Thyroid gland (tissue), 4 donors: ENCODE measurements around the gene SPTBN1.

Experiments
- CTCF ChIP-seq, 6 experiments: fragments of 200-600 bp in 3 of 6; fragments of 450-650 bp in 3 of 6; sonication (generic) in 3 of 6; IDR thresholded peaks; one replicate each; pipeline ENCODE4 v1.5.1; 2016 to 2019; ENCODE audit warnings: antibody characterized with exemption in 6 of 6, mild to moderate bottlenecking in 2 of 6, inconsistent platforms in 1 of 6, moderate library complexity in 1 of 6
- POLR2A ChIP-seq, 2 donors: fragments of 450-650 bp; IDR thresholded peaks; one replicate each; pipeline ENCODE4 v1.6.1; 2017; ENCODE audit warnings: antibody characterized with exemption in 2 of 2, mild to moderate bottlenecking in 2 of 2, moderate library complexity in 1 of 2

DNA sequence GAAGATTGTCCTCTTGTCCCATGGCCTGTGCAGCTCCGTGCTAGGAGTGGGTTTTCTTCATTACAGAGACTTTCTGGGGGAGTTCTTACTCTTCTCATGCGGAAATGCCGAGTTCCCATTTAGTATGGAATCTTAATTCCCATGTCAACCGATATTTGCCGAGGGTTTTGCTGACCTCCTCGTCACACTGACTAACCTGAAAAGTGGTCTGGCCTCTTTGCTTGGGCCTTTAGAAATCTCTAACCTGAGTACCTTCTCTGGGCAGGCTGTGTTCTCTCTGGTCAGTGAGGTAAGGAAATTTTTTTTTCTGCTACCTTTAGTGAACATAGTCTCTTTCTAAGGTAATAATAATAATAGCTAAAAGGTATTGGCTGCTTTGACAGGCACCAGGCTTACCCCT lies 256.4 kb downstream of the SPTBN1 start:
- no peak for TF ChIP-seq CTCF (IDR thresholded peaks at IDR 0.05)
- TF ChIP-seq POLR2A (IDR thresholded peaks at IDR 0.05), result peak in 1 of 2 donors; percentile 28
